Astrocyte of the spinal cord (primary cell): ENCODE measurements around the gene UBE3B.

Source experiments
- DNase-seq: peaks from one replicate; pipeline ENCODE4 v3.0.0; 2011; ENCODE audit warnings: low read depth, low spot score
- H3K4me3 ChIP-seq: 2 replicates; pipeline ENCODE4 v1.5.1; 2011; ENCODE audit warnings: low read depth, mild to moderate bottlenecking, low read length, moderate library complexity
- CTCF ChIP-seq: IDR thresholded peaks from 2 replicates; pipeline ENCODE4 v1.5.1; 2012; ENCODE audit warnings: low read depth, mild to moderate bottlenecking, low read length, inconsistent platforms
- in situ Hi-C: cut with HindIII; loops from 2 replicates; pipeline ENCODE4 v1.10.0; 2017; ENCODE audit warnings: low sequenced_read_pairs

Gene UBE3B

GRCh38 chr12:109487181-109488050 lies 10.0 kb downstream of the UBE3B start:
- no peak for TF ChIP-seq CTCF
- H3K4me3 ChIP-seq = no peak overlapping the region
- DNase-seq = no peak
- in situ Hi-C loops = no loop called here

- H3K4me3 ChIP-seq = no peak overlapping the region
- in situ Hi-C loops = no loop called here
- no peak for DNase-seq
- no peak for TF ChIP-seq CTCF
Measured at GRCh38 chr12:109488051-109488665, 10.7 kb downstream of the UBE3B start.

DNA sequence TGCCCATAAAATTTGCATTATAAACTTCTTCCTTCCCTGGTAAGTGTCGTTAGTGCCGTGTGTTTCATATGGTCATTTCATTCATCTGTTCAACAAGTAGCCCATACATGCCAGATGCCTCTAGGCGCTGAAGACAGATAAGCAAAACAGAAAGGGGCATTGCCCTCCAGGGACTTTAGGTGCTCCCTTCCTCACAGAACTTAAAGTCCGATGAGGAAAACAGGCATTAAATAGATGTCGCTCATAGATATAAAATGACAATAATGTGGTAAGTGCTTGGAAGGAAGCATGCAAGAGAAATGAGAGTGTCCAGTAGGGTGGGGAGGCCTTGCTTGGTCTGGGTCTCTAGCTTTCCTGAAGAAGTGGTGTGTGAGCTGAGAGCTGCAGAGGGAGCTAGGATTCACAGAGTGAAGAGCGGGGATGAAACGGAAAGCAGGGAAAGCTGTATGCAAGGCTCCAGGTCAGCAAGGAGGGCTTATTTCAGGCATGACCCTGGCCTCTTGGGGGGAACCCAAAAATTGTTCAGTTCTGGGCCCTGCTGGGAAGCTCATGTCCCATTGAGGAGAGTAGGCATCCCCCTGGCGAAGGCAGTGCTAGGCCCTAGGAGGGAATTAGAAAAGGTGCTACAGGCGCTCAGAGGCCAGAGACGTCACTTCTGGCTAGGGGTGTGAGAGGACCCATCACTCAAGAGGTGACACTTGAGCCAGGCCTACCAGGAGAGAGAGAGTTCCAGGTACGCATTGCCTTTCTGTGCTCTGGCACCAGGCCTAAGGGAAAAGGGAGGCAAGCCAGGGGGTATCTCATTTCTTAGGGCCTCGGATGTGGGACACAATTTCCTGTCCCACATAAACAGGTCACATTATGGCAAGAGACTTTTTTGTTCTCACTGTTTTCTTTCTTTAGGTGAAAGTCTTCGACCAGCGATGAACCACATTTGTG lies 11.9 kb downstream of the UBE3B start:
- TF ChIP-seq CTCF = no peak
- in situ Hi-C loops = no loop called here
- no peak for DNase-seq
- H3K4me3 ChIP-seq = no peak overlapping the region

GRCh38 chr12:109489955-109490565 lies 12.6 kb downstream of the UBE3B start:
- no peak for DNase-seq
- no peak for TF ChIP-seq CTCF
- in situ Hi-C loops = no loop called here
- H3K4me3 ChIP-seq = no peak overlapping the region

DNA sequence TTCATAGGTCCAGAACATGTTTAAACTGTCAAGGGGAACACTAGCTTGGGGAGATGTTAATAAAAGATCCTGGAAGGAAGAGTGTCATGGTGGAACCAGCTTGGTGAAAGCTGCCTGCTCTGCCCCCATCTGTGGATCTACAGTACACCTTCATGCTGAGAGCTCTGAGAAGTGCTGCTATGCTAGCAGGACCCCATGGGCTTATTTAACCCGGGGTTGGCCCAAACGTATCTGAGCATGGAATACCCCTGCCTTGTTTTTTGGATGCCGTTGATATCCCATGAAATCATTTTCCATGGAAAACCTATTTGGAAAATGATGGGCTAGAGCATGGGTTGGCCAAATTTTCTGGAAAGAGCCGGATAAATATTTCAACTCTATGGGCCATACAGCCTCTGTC lies 14.2 kb downstream of the UBE3B start:
- no peak for TF ChIP-seq CTCF
- no peak for DNase-seq
- H3K4me3 ChIP-seq = no peak overlapping the region
- in situ Hi-C loops = no loop called here

- no peak for DNase-seq
- TF ChIP-seq CTCF = no peak
- in situ Hi-C loops = no loop called here
- H3K4me3 ChIP-seq = no peak overlapping the region
Measured at GRCh38 chr12:109492371-109492770, 14.9 kb downstream of the UBE3B start.
